Panc1 (cell line): ENCODE results near the gene MAPK7.

ENCODE experiments used
- POLR2AphosphoS5 ChIP-seq: IDR thresholded peaks from 2 replicates; pipeline ENCODE4 v1.6.1; 2012; ENCODE audit warnings: mild to moderate bottlenecking, low read depth, low read length, moderate library complexity
- TF ChIP-seq, protein P1 (sequence below): fragments of 450-650 bp; IDR thresholded peaks from 2 replicates; pipeline ENCODE4 v1.5.1; 2017; ENCODE audit warnings: mild to moderate bottlenecking

DNA sequence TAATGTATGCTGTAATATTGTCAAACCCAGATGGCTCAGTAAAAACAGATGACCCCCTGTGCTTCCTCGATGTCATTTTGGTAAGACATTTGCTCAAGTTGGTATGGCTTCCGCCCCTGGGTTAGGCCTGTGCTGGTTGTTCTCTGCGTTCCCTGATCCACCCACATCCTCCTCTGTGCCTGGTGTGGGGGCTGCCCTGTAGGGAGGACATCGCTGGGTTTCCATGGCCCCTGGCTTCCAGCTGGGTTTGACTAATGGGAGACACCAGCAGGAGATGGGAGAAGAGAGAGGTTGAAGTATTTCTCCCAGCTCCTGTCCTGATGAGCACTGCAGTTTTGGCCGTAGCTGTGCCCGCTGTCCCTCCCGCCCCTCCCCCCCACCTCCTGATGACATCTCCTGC lies 13.1 kb downstream of the MAPK7 start:
- TF ChIP-seq, protein P1, sequence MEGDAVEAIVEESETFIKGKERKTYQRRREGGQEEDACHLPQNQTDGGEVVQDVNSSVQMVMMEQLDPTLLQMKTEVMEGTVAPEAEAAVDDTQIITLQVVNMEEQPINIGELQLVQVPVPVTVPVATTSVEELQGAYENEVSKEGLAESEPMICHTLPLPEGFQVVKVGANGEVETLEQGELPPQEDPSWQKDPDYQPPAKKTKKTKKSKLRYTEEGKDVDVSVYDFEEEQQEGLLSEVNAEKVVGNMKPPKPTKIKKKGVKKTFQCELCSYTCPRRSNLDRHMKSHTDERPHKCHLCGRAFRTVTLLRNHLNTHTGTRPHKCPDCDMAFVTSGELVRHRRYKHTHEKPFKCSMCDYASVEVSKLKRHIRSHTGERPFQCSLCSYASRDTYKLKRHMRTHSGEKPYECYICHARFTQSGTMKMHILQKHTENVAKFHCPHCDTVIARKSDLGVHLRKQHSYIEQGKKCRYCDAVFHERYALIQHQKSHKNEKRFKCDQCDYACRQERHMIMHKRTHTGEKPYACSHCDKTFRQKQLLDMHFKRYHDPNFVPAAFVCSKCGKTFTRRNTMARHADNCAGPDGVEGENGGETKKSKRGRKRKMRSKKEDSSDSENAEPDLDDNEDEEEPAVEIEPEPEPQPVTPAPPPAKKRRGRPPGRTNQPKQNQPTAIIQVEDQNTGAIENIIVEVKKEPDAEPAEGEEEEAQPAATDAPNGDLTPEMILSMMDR, result no peak
- TF ChIP-seq POLR2AphosphoS5, result no peak
